ENCODE data around the gene PPP1R9B. TPM values are rescaled to one million over a fixed set of nuclear protein-coding genes. Genes with fewer than 3 reads are reported as not detected.

Gene PPP1R9B
- total RNA-seq, 1 donor from 2014 or later, result 92.6 TPM

DNA sequence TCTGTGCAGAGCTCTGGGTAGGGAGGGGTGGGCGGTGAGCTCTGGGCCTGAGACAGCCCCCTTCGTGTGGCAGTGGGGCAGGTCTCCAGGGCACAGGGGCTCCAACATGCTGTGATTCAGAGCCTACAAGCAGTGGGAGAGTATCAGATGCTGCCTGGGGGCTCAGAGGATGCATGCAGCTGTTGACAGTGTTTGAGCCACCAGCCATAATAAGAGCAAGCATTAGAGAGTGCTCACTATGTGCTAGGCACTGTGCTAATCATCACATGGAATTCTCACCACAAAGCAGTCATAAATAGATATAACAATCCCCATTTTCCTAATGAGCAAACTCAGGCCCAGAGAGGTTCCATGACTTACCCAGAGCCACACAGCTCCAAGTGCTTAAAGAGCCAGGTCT, 47.2 kb downstream of the PPP1R9B start:
- Histone ChIP-seq H3K36me3 (peaks cover 62% of the 10 kb centered on the region), H3K27me3 (ENCODE audit: low read depth) (no peaks in the 10 kb centered on the region), H3K4me1 (peaks cover 17% of the 10 kb centered on the region), H3K9me3 (no peaks in the 10 kb centered on the region), H3K4me3 (no peak overlapping the region), H3K27ac (no peak overlapping the region)
- ATAC-seq, result no peak
- TF ChIP-seq, protein P1, sequence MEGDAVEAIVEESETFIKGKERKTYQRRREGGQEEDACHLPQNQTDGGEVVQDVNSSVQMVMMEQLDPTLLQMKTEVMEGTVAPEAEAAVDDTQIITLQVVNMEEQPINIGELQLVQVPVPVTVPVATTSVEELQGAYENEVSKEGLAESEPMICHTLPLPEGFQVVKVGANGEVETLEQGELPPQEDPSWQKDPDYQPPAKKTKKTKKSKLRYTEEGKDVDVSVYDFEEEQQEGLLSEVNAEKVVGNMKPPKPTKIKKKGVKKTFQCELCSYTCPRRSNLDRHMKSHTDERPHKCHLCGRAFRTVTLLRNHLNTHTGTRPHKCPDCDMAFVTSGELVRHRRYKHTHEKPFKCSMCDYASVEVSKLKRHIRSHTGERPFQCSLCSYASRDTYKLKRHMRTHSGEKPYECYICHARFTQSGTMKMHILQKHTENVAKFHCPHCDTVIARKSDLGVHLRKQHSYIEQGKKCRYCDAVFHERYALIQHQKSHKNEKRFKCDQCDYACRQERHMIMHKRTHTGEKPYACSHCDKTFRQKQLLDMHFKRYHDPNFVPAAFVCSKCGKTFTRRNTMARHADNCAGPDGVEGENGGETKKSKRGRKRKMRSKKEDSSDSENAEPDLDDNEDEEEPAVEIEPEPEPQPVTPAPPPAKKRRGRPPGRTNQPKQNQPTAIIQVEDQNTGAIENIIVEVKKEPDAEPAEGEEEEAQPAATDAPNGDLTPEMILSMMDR (IDR thresholded peaks at IDR 0.05), result no peak
- intact Hi-C loops (cut with DNase I), result no loop called here
- peak; percentile 22 for DNase-seq

GRCh38 chr17:50102164-50102991, 48.1 kb downstream of the PPP1R9B start:
- Histone ChIP-seq H3K4me3 (no peak overlapping the region), H3K36me3 (peaks cover 62% of the 10 kb centered on the region), H3K27me3 (ENCODE audit: low read depth) (no peaks in the 10 kb centered on the region), H3K4me1 (peaks cover 17% of the 10 kb centered on the region), H3K27ac (peak overlapping the region; percentile 64), H3K9me3 (no peaks in the 10 kb centered on the region)
- TF ChIP-seq, protein P1 (IDR thresholded peaks at IDR 0.05), result no peak
- ATAC-seq, result peak; percentile 84 to 88
- intact Hi-C loops (cut with DNase I), result no loop called here
- peak; percentile 89 for DNase-seq

DNA sequence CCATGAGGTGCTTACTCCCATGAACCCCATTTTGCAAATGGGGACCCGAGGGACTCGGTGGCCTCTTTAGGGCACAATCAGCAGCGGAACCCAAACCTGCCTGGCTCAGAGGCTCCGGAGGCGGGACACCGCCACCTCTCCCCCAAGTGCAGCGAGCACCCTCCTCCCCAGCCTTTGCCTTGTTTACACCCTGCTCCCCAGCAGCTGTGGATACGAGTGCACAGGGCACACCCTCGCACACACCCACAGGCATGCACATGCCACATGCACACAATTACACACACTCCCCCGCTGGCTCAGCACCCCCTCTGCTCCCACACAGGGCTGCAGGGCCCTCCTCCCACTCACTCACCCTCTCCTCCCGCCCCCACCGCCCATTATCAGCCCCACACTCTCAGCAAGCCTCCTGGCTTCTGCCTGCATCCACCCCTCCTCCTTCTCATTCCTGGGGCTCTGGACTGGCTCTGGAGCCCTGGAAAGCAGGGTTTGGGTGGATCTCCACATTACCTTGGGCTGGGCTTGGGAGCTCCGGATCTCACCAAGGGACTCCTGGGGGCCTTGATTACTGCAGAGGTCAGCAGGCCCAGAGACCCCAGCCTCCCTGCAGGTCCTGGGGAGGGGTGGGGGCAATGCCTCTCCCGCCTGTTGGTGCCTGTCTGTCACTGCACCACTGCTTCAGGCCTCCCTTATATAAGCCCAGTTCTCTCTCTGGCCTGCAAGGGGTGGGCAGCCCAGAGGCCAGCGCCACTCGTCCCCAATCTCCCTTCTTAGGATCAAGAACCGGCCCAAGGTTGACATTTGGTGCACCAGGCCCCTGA, 48.9 kb downstream of the PPP1R9B start:
- Histone ChIP-seq H3K9me3 (no peaks in the 10 kb centered on the region), H3K27me3 (ENCODE audit: low read depth) (no peaks in the 10 kb centered on the region), H3K4me3 (no peak overlapping the region), H3K4me1 (peaks cover 25% of the 10 kb centered on the region), H3K36me3 (peaks cover 55% of the 10 kb centered on the region), H3K27ac (peak overlapping the region; percentile 64)
- DNase-seq (peak; percentile 62), ATAC-seq (peak; percentile 70 to 75)
- TF ChIP-seq, protein P1 (IDR thresholded peaks at IDR 0.05), result no peak
- intact Hi-C loops (cut with DNase I), result no loop called here

DNA sequence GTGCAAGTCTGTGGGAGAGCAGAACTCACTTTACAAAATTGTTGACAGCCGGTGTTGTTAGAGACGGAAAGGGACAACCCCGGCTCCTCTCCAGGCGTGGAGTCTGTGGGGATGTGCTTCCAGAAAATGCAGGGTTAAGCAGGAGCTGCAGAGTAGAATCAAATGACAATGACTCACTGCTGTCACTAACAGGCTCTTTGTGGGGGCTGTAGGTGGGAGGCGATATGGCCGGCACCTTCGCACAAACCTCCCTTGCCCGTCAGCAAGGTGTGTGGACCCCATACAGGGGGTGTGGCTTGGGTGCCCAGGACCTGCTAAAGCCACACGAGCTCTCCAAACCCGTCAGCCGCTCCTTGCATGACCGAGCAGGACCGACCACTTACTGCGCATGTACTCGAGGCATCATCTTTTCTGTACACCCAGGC, 49.5 kb downstream of the PPP1R9B start:
- Histone ChIP-seq H3K4me1 (peaks cover 31% of the 10 kb centered on the region), H3K27me3 (ENCODE audit: low read depth) (no peaks in the 10 kb centered on the region), H3K4me3 (no peak overlapping the region), H3K27ac (no peak overlapping the region), H3K36me3 (peaks cover 49% of the 10 kb centered on the region), H3K9me3 (no peaks in the 10 kb centered on the region)
- ATAC-seq (peak; percentile 13 to 22), DNase-seq (peak; percentile 48)
- intact Hi-C loops (cut with DNase I), result no loop called here
- TF ChIP-seq, protein P1 (IDR thresholded peaks at IDR 0.05), result no peak

GRCh38 chr17:50100480-50100883, 50.0 kb downstream of the PPP1R9B start:
- H3K27ac ChIP-seq, result no peak overlapping the region

More at GRCh38 chr17:50100480-50100883, 50.0 kb downstream of the PPP1R9B start:
- peak; percentile 9 for DNase-seq
- Histone ChIP-seq H3K9me3 (no peaks in the 10 kb centered on the region), H3K36me3 (peaks cover 44% of the 10 kb centered on the region), H3K4me3 (no peak overlapping the region), H3K27me3 (ENCODE audit: low read depth) (no peaks in the 10 kb centered on the region), H3K4me1 (peaks cover 34% of the 10 kb centered on the region)
- TF ChIP-seq, protein P1 (IDR thresholded peaks at IDR 0.05), result no peak
- intact Hi-C loops (cut with DNase I), result no loop called here
- no peak for ATAC-seq
